Loucy (cell line): ENCODE results near the gene TMEM203.

Experiments
- CTCF ChIP-seq: fragments of 200-600 bp; sonication (generic); conservative IDR thresholded peaks from 2 replicates; pipeline ENCODE4 v1.5.1; 2014; ENCODE audit warnings: mild to moderate bottlenecking, antibody characterized with exemption, low read length
- EZH2phosphoT487 ChIP-seq: fragments of 200-600 bp; IDR thresholded peaks from 2 replicates; pipeline ENCODE4 v1.6.1; 2018; ENCODE audit warnings: antibody characterized with exemption, mild to moderate bottlenecking, moderate library complexity, borderline replicate concordance

DNA sequence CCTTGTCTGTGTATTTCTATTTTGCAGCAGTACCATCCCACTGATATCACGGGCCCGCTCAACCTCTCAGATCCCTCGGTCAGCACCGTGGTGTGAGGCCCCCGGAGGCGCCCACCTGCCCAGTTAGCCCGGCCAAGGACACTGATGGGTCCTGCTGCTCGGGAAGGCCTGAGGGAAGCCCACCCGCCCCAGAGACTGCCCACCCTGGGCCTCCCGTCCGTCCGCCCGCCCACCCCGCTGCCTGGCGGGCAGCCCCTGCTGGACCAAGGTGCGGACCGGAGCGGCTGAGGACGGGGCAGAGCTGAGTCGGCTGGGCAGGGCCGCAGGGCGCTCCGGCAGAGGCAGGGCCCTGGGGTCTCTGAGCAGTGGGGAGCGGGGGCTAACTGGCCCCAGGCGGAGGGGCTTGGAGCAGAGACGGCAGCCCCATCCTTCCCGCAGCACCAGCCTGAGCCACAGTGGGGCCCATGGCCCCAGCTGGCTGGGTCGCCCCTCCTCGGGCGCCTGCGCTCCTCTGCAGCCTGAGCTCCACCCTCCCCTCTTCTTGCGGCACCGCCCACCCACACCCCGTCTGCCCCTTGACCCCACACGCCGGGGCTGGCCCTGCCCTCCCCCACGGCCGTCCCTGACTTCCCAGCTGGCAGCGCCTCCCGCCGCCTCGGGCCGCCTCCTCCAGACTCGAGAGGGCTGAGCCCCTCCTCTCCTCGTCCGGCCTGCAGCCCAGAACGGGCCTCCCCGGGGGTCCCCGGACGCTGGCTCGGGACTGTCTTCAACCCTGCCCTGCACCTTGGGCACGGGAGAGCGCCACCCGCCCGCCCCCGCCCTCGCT, 37.5 kb downstream of the TMEM203 start:
- TF ChIP-seq CTCF = no peak
- TF ChIP-seq EZH2phosphoT487 = no peak
